Activated naive CD4-positive, alpha-beta T cell treated with anti-CD3 and anti-CD28 coated beads, Interleukin-2, amount 10 ng/mL, durations not matched to agents 7 days and 5 days (primary cell): ENCODE measurements around the gene GLT6D1.
"Not testable (repeated sequence)": the region's sequence is repeated elsewhere in the genome, so short reads cannot be mapped to it uniquely, and the experiment has no call there.

Experiments used
- CTCF ChIA-PET: fragments of 350-600 bp; sonication (Branson Sonifier 250); formaldehyde crosslinking; loops from one replicate; lab custom pipeline; 2021; ENCODE audit warnings: antibody characterized with exemption; lab: Charles Lee
- DNase-seq: peaks from one replicate; pipeline ENCODE4 v3.0.0-alpha.2; 2020
- H3K27ac Mint-ChIP-seq: one replicate; pipeline ENCODE4 v1.8.0; 2021; ENCODE audit warnings: mild to moderate bottlenecking, moderate library complexity, mixed read lengths
- H3K27me3 Mint-ChIP-seq: one replicate; pipeline ENCODE4 v1.8.0; 2021; ENCODE audit warnings: mild to moderate bottlenecking, mixed read lengths
- H3K36me3 Mint-ChIP-seq: one replicate; pipeline ENCODE4 v1.8.0; 2021; ENCODE audit warnings: mixed read lengths
- H3K4me1 Mint-ChIP-seq: one replicate; pipeline ENCODE4 v1.8.0; 2021; ENCODE audit warnings: mixed read lengths
- H3K4me3 Mint-ChIP-seq: one replicate; pipeline ENCODE4 v1.8.0; 2021; ENCODE audit warnings: mild to moderate bottlenecking, moderate library complexity, mixed read lengths
- H3K9me3 Mint-ChIP-seq: one replicate; pipeline ENCODE4 v1.8.0; 2021; ENCODE audit warnings: mixed read lengths

Gene GLT6D1

GRCh38 chr9:135639196-135639595, at the start of gene GLT6D1:
TSS of gene GLT6D1 (minus strand) at chr9:135639540. CDS start at chr9:135639187, 353 bp downstream.
- CTCF ChIA-PET = no interaction called here
- no peak for DNase-seq
- no peak within 1 kb of the TSS for H3K4me3 Mint-ChIP-seq
- H3K27me3 Mint-ChIP-seq = peaks cover 11% of the 10 kb centered on the region
- peaks cover 7% of the 10 kb centered on the region for H3K9me3 Mint-ChIP-seq
- no peaks in the 10 kb centered on the region for H3K4me1 Mint-ChIP-seq
- no peaks in the 10 kb centered on the region for H3K36me3 Mint-ChIP-seq
- no peak within 1 kb of the TSS for H3K27ac Mint-ChIP-seq

DNA sequence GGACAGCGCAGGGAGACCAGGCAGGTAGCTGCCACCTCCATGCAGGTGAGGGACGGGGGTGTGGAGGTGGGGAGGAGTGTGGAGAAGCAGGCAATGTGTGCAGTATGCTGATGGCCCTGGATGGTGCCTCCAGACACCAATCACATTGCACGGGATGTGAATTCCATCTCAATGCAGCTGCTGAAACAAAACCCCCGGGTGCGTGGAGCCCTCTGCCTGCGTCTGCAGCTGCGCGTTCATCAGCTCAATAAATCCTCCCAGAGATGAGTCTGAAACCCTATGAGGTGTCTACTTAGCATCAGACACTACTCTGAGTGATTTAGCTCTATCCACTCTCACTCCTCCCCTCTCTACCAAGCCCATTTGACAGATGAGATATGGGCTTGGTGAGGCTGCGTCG, 49.7 kb upstream of the GLT6D1 start:
- H3K4me3 Mint-ChIP-seq = no peak overlapping the region
- CTCF ChIA-PET = no interaction called here
- DNase-seq = no peak

GRCh38 chr9:135687216-135687615, 47.9 kb upstream of the GLT6D1 start:
- DNase-seq = no peak
- CTCF ChIA-PET = no interaction called here
- Mint-ChIP-seq H3K27me3 (no peaks in the 10 kb centered on the region), H3K9me3 (no peaks in the 10 kb centered on the region), H3K27ac (no peak overlapping the region), H3K4me1 (no peaks in the 10 kb centered on the region), H3K4me3 (no peak overlapping the region), H3K36me3 (no peaks in the 10 kb centered on the region)

More for the DNA sequence above, 49.7 kb upstream of the GLT6D1 start:
- Mint-ChIP-seq H3K4me1 (no peaks in the 10 kb centered on the region), H3K27ac (no peak overlapping the region), H3K27me3 (no peaks in the 10 kb centered on the region), H3K9me3 (no peaks in the 10 kb centered on the region), H3K36me3 (no peaks in the 10 kb centered on the region)

DNA sequence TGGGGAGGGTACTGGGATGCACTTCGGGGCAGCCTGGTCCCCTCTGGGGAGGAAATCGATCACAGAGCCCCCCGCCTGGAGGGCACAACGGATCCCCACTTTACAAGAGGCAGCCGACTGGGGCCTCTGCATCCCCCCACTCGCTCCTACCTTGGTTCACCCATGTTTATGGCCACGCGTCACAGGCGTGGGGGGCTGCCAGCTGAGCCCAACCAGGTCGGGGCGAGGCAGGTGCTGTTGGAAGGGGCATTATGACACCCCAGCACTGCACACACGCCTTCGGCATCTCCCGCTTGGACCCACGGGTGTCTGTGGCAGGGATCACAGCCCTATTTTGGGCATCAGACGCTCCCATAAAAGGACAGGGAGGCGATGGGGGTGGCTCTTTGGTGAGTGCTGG, 45.4 kb upstream of the GLT6D1 start:
- H3K27me3 Mint-ChIP-seq = no peaks in the 10 kb centered on the region
- H3K4me3 Mint-ChIP-seq = no peak overlapping the region
- H3K27ac Mint-ChIP-seq = no peak overlapping the region
- no peaks in the 10 kb centered on the region for H3K4me1 Mint-ChIP-seq
- no peaks in the 10 kb centered on the region for H3K9me3 Mint-ChIP-seq
- CTCF ChIA-PET = no interaction called here
- no peak for DNase-seq
- no peaks in the 10 kb centered on the region for H3K36me3 Mint-ChIP-seq

- Mint-ChIP-seq H3K27ac (no peak overlapping the region), H3K4me3 (no peak overlapping the region), H3K4me1 (no peaks in the 10 kb centered on the region), H3K27me3 (no peaks in the 10 kb centered on the region), H3K9me3 (no peaks in the 10 kb centered on the region), H3K36me3 (no peaks in the 10 kb centered on the region)
- CTCF ChIA-PET = no interaction called here
- DNase-seq = no peak
Observed at GRCh38 chr9:135683401-135684034, 44.2 kb upstream of the GLT6D1 start.

DNA sequence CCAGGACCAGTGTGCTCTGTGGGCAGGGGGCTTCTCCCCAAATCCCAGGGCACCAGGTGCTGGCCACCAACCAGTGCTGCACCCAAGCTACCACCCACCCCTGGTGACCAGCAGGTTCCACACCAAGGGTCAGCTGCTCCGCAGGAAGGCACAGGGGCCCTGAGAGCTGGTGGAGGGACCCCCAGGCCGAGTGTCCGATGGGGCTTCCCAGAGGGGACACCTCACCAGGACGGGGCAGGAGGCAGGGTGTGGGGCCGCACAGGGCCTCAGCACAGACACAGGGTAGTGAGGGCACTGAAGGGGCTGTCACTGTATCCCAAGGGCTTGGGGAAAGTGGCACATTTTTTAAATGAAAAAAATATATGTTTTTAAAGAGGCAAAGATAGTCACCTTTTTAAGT, 41.8 kb upstream of the GLT6D1 start:
- no peaks in the 10 kb centered on the region for H3K4me1 Mint-ChIP-seq
- DNase-seq = no peak
- no peak overlapping the region for H3K27ac Mint-ChIP-seq
- H3K9me3 Mint-ChIP-seq = no peaks in the 10 kb centered on the region
- no peaks in the 10 kb centered on the region for H3K36me3 Mint-ChIP-seq
- no peak overlapping the region for H3K4me3 Mint-ChIP-seq
- CTCF ChIA-PET = no interaction called here
- H3K27me3 Mint-ChIP-seq = no peaks in the 10 kb centered on the region

- no peak overlapping the region for H3K27ac Mint-ChIP-seq
- DNase-seq = no peak
- H3K4me3 Mint-ChIP-seq = no peak overlapping the region
- H3K36me3 Mint-ChIP-seq = no peaks in the 10 kb centered on the region
- H3K27me3 Mint-ChIP-seq = no peaks in the 10 kb centered on the region
- H3K4me1 Mint-ChIP-seq = no peaks in the 10 kb centered on the region
- H3K9me3 Mint-ChIP-seq = no peaks in the 10 kb centered on the region
- CTCF ChIA-PET = no interaction called here
Observed at GRCh38 chr9:135680056-135680455, 40.7 kb upstream of the GLT6D1 start.

- no peak overlapping the region for H3K27ac Mint-ChIP-seq
- CTCF ChIA-PET = no interaction called here
- no peak for DNase-seq
- H3K4me3 Mint-ChIP-seq = no peak overlapping the region
- no peaks in the 10 kb centered on the region for H3K9me3 Mint-ChIP-seq
- no peaks in the 10 kb centered on the region for H3K36me3 Mint-ChIP-seq
- no peaks in the 10 kb centered on the region for H3K4me1 Mint-ChIP-seq
- H3K27me3 Mint-ChIP-seq = no peaks in the 10 kb centered on the region
Observed at GRCh38 chr9:135678236-135679017, 39.1 kb upstream of the GLT6D1 start.

DNA sequence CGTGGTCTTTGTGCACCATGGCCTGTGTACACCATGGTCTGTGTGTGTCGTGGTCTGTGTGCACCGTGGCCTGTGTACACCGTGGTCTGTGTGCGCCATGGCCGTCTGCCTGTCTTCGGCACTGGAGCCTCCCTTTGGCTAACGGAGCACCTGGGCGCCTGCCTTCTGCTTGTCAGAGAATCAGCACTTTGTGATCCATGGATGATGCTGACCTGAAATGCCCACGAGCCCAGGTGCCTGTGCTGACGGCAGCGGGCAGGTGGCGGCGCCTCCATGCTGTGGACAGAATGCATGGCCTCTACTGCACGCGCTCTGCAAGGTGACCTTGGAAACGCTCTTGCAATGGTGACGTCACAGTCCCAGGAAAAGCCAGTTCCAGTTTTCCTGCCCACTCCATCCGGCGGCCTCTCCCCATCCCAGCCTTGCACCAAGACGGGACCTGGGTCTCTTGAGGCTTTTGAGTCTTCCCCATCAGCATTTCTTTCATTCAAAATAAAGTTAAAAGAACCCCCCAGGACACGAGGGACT, 38.4 kb upstream of the GLT6D1 start:
- Mint-ChIP-seq H3K4me3 (no peak overlapping the region), H3K27me3 (no peaks in the 10 kb centered on the region), H3K9me3 (no peaks in the 10 kb centered on the region), H3K4me1 (no peaks in the 10 kb centered on the region), H3K27ac (no peak overlapping the region), H3K36me3 (no peaks in the 10 kb centered on the region)
- no peak for DNase-seq
- CTCF ChIA-PET = no interaction called here

GRCh38 chr9:135676891-135677290, 37.6 kb upstream of the GLT6D1 start:
- H3K36me3 Mint-ChIP-seq = no peaks in the 10 kb centered on the region
- no peak overlapping the region for H3K27ac Mint-ChIP-seq
- H3K27me3 Mint-ChIP-seq = no peaks in the 10 kb centered on the region
- CTCF ChIA-PET = no interaction called here
- H3K4me1 Mint-ChIP-seq = no peaks in the 10 kb centered on the region
- no peaks in the 10 kb centered on the region for H3K9me3 Mint-ChIP-seq
- DNase-seq = no peak
- no peak overlapping the region for H3K4me3 Mint-ChIP-seq

DNA sequence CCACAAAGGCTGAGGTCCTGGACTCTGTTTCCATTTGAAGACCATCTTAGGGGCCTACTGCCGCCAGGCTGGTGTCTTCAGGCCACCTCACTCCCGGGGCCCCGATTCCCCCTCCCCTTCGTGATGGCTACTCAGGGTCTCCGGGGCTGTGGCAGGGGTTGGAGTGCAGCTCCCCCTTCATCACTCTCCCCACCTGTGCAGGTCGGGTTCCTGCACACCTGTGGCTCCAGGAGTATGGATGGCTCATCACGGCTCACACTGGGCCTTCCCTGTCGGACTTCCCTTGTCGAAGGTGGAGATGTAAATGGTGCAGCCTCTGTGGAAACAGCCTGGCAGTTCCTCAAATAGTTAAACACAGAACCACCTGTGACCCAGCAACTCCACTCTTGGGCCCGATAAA, 35.6 kb upstream of the GLT6D1 start:
- CTCF ChIA-PET = no interaction called here

DNA sequence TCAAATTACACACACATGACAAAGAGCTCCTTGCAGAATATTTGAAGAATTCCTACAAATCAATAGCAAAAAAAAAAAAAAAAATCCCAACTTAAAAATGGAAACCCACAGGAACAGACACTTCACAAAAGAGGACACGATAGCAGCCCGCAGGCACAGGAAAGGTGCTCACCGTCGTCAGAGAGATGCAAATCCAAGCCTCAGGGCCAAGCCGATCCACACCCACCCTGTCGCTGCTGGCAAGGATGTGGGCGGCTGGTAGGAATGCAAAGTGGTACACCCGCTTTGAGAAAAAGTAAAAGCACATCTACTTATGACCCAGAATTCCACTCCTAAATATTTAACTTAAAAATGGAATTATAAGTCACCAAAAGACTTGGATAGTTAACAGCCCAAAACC, 34.6 kb upstream of the GLT6D1 start:
- DNase-seq = no peak
- Mint-ChIP-seq H3K36me3 (no peaks in the 10 kb centered on the region), H3K9me3 (no peaks in the 10 kb centered on the region), H3K27ac (no peak overlapping the region), H3K4me3 (no peak overlapping the region), H3K27me3 (no peaks in the 10 kb centered on the region), H3K4me1 (no peaks in the 10 kb centered on the region)
- CTCF ChIA-PET = no interaction called here

More for the DNA sequence above, 35.6 kb upstream of the GLT6D1 start:
- Mint-ChIP-seq H3K36me3 (no peaks in the 10 kb centered on the region), H3K4me1 (no peaks in the 10 kb centered on the region), H3K4me3 (no peak overlapping the region), H3K27ac (no peak overlapping the region), H3K9me3 (no peaks in the 10 kb centered on the region), H3K27me3 (no peaks in the 10 kb centered on the region)
- DNase-seq = no peak

DNA sequence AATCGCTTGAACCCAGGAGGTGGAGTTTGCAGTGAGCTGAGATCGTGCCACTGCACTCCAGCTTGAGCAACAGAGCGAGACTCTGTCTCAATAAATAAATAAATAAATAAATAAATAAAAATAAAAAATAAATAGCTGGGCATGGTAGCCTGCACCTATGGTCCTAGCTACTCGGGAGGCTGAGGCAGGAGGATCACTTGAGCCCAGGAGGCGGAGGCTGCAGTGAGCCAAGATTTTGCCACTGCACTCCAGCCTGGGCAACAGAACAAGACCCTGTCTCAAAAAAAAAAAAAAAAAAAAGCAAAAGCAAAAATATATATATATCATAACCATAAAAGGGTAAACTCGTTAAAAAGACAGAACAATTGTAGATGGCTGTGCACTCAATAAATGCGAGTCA, 33.4 kb upstream of the GLT6D1 start:
- CTCF ChIA-PET, H3K4me3 Mint-ChIP-seq, H3K9me3 Mint-ChIP-seq, DNase-seq, H3K27me3 Mint-ChIP-seq, H3K4me1 Mint-ChIP-seq, H3K27ac Mint-ChIP-seq, H3K36me3 Mint-ChIP-seq: not testable (repeated sequence)

GRCh38 chr9:135671591-135672041, 32.3 kb upstream of the GLT6D1 start:
- H3K36me3 Mint-ChIP-seq = no peaks in the 10 kb centered on the region
- H3K4me3 Mint-ChIP-seq = no peak overlapping the region
- DNase-seq = no peak
- CTCF ChIA-PET = no interaction called here
- H3K27me3 Mint-ChIP-seq = no peaks in the 10 kb centered on the region
- H3K4me1 Mint-ChIP-seq = no peaks in the 10 kb centered on the region
- H3K27ac Mint-ChIP-seq = no peak overlapping the region
- H3K9me3 Mint-ChIP-seq = no peaks in the 10 kb centered on the region
